Lower lobe of right lung (tissue), 2 donors: ENCODE measurements around the gene CDK19. TPM values are rescaled to one million over a fixed set of nuclear protein-coding genes. Genes with fewer than 3 reads are reported as not detected.

Experiments
- ATAC-seq, 2 donors: fragments of 200-7000 bp; cut with Tn5 transposase; one replicate each; pipeline ENCODE4 v1.9.1; 2020 to 2022; ENCODE audit warnings: mild to moderate bottlenecking in 2 of 2, moderate library complexity in 2 of 2
- DNase-seq: peaks from one replicate; pipeline ENCODE4 v3.0.0-alpha.2; 2020
- H3K27ac ChIP-seq: fragments of 200-600 bp; one replicate; pipeline ENCODE4 v1.8.0; 2022
- H3K27me3 ChIP-seq: fragments of 200-600 bp; one replicate; pipeline ENCODE4 v1.8.0; 2022; ENCODE audit warnings: low read depth
- H3K36me3 ChIP-seq: fragments of 200-600 bp; one replicate; pipeline ENCODE4 v1.8.0; 2022; ENCODE audit warnings: mild to moderate bottlenecking
- H3K4me1 ChIP-seq: fragments of 200-600 bp; one replicate; pipeline ENCODE4 v1.8.0; 2022
- H3K4me3 ChIP-seq: fragments of 200-600 bp; one replicate; pipeline ENCODE4 v1.8.0; 2022; ENCODE audit warnings: mild to moderate bottlenecking
- H3K9me3 ChIP-seq: fragments of 200-600 bp; one replicate; pipeline ENCODE4 v1.8.0; 2022
- CTCF ChIP-seq: fragments of 200-600 bp; IDR thresholded peaks from one replicate; pipeline ENCODE4 v1.8.0; 2022; ENCODE audit warnings: antibody characterized with exemption, mild to moderate bottlenecking
- intact Hi-C: fragments of 100-400 bp; cut with DNase I; formaldehyde crosslinking; loops from one replicate; pipeline ENCODE4 v1.11.0; 2022
- total RNA-seq: library from RNA; stranded (reverse); fragmentation: NEBNext Ultra II Directional; extraction: Animal tissue kit (Norgen Biotek cat#: 25700); gene quantifications from one replicate; pipeline ENCODE4 v1.2.1, GENCODE V29; 2021
- donor health status: DM: no; HTN: yes; CAD: no; lungs with severe emphysema.

CDK19 gene
- total RNA-seq, 1 donor from 2014 or later, result 26.0 TPM

- H3K27ac ChIP-seq, result no peak overlapping the region
- H3K4me1 ChIP-seq, result no peaks in the 10 kb centered on the region
- no peak overlapping the region for H3K4me3 ChIP-seq
- DNase-seq (no peak), ATAC-seq (no peak)
- H3K27me3 ChIP-seq, result no peaks in the 10 kb centered on the region
- intact Hi-C loops, result no loop called here
- no peaks in the 10 kb centered on the region for H3K9me3 ChIP-seq
- no peak for TF ChIP-seq CTCF
- no peaks in the 10 kb centered on the region for H3K36me3 ChIP-seq
Measured at GRCh38 chr6:110781522-110782214, 33.6 kb downstream of the CDK19 start.

- no peaks in the 10 kb centered on the region for H3K36me3 ChIP-seq
- no peak overlapping the region for H3K27ac ChIP-seq
- H3K9me3 ChIP-seq, result no peaks in the 10 kb centered on the region
- no peak overlapping the region for H3K4me3 ChIP-seq
- DNase-seq (no peak), ATAC-seq (no peak)
- intact Hi-C loops, result no loop called here
- no peaks in the 10 kb centered on the region for H3K27me3 ChIP-seq
- H3K4me1 ChIP-seq, result no peaks in the 10 kb centered on the region
- TF ChIP-seq CTCF, result no peak
Measured at GRCh38 chr6:110778333-110778732, 36.9 kb downstream of the CDK19 start.

GRCh38 chr6:110777636-110778035, 37.6 kb downstream of the CDK19 start:
- no peak for TF ChIP-seq CTCF
- Histone ChIP-seq H3K4me1 (no peaks in the 10 kb centered on the region), H3K4me3 (no peak overlapping the region), H3K9me3 (no peaks in the 10 kb centered on the region), H3K27ac (no peak overlapping the region), H3K27me3 (no peaks in the 10 kb centered on the region), H3K36me3 (no peaks in the 10 kb centered on the region)
- no peak for ATAC-seq
- no peak for DNase-seq
- intact Hi-C loops, result no loop called here

- no peak for TF ChIP-seq CTCF
- DNase-seq, result no peak
- Histone ChIP-seq H3K27ac (no peak overlapping the region), H3K4me3 (no peak overlapping the region), H3K9me3 (no peaks in the 10 kb centered on the region), H3K36me3 (no peaks in the 10 kb centered on the region), H3K4me1 (no peaks in the 10 kb centered on the region), H3K27me3 (no peaks in the 10 kb centered on the region)
- intact Hi-C loops, result no loop called here
- no peak for ATAC-seq
Measured at GRCh38 chr6:110776413-110776812, 38.9 kb downstream of the CDK19 start.

GRCh38 chr6:110769923-110770322, 45.3 kb downstream of the CDK19 start:
- Histone ChIP-seq H3K27me3 (no peaks in the 10 kb centered on the region), H3K4me1 (no peaks in the 10 kb centered on the region), H3K27ac (no peak overlapping the region), H3K4me3 (no peak overlapping the region), H3K9me3 (no peaks in the 10 kb centered on the region), H3K36me3 (no peaks in the 10 kb centered on the region)
- ATAC-seq (no peak), DNase-seq (no peak)
- intact Hi-C loops, result no loop called here
- no peak for TF ChIP-seq CTCF
